ENCODE results near the gene HPD.
"Not testable (repeated sequence)": the region's sequence is repeated elsewhere in the genome, so short reads cannot be mapped to it uniquely, and the experiment has no call there.

The HPD gene

DNA sequence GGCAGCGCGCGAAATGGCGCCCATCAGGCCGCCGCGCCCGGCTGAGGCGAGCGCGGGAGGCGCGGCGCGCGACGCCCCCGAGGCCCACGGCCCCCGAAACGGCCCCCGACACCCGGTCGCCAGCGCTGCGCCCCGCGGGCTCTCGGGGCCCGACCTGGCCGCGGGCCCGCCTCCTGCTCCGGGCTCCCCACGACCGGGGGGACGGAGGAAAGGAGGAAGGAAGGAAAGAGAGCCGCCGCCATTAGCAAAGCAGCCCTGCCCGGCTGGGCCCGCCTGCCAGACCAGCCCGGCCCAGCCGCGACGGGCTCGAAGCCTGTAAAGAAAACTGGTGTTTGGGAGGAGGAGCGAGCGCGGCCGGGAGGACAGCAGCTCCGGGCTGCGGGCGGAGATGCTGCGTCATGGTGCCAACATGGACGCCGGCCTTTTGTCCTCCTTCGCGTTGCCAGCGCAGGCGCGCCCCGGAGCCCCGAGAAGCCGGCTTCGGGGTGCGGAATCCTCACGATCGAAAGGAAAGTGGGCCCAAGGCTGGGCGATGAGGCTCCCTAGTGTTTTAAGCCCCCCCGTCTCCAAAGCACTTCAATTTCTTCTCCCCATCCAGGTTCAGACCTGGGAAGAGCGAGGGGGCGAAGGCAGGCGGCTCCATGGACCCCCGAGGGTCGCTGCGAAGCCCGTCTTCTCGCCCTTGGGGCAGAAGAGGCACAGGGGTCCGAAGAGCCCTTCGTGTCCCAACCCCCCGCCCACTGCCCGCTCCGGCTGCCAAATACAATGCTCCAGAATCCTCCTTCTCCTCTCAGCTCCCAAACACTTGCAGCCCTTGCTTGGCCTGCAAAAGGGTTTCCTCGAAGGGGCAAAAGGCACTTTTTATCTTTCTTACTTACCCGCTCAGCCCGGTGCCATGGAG, 57.7 kb downstream of the HPD start:
- no peak for DNase-seq (ENCODE audit: extremely low read depth in 1 of 2, low read depth in 1 of 2)

DNA sequence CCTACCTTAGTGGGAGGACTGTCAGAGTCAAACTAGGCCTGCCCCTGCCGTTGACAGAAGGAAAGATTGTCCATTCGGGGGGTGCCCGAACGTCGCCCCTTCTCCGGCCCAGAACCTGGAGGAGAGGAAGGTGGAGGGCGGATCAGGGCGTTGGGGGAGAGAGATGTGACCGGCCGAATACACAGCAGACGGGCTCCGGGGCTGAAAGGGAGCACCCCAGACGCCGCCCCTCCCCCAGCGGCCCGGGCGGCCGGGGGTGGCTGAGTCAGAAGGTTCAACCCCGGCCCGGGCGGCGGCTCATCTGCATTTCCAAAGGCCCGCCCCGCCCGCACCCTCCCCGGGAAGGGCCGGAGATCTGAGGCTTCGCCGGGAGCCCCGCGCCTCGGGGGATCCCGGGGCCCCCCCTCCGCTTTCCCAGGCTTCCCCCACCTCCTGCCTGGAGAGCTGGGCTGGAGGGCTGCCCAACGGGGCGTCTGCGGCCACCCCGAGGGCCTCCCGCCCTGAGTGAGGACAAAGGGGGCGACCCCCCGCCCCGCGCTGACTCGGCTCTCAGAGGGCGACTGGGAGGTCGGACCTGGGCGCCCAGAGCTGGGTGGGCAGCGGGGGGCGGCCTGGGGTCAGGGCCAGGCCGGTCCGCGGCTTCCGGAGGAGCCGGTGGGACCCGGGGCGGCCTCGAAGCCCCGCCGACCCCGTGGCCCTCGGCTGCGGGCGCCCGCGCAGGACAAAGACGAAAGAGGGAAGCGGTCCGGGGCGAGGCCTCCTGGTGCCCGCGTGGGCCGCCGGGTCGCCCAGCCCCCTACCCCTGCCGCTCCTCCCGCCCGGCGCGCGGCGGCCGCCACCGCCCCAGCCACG, 58.6 kb downstream of the HPD start:
- peak; percentile 74 to 77 for DNase-seq (ENCODE audit: extremely low read depth in 1 of 2, low read depth in 1 of 2)

GRCh38 chr12:121799156-121799841, 59.4 kb downstream of the HPD start:
- no peak for DNase-seq (ENCODE audit: extremely low read depth in 1 of 2, low read depth in 1 of 2)

- no peak for DNase-seq (ENCODE audit: extremely low read depth in 1 of 2, low read depth in 1 of 2)
These were observed 59.9 kb downstream of the HPD start for GRCh38 chr12:121798787-121799155.

GRCh38 chr12:121797937-121798786, 60.5 kb downstream of the HPD start:
- DNase-seq (ENCODE audit: extremely low read depth in 1 of 2, low read depth in 1 of 2): no peak

DNA sequence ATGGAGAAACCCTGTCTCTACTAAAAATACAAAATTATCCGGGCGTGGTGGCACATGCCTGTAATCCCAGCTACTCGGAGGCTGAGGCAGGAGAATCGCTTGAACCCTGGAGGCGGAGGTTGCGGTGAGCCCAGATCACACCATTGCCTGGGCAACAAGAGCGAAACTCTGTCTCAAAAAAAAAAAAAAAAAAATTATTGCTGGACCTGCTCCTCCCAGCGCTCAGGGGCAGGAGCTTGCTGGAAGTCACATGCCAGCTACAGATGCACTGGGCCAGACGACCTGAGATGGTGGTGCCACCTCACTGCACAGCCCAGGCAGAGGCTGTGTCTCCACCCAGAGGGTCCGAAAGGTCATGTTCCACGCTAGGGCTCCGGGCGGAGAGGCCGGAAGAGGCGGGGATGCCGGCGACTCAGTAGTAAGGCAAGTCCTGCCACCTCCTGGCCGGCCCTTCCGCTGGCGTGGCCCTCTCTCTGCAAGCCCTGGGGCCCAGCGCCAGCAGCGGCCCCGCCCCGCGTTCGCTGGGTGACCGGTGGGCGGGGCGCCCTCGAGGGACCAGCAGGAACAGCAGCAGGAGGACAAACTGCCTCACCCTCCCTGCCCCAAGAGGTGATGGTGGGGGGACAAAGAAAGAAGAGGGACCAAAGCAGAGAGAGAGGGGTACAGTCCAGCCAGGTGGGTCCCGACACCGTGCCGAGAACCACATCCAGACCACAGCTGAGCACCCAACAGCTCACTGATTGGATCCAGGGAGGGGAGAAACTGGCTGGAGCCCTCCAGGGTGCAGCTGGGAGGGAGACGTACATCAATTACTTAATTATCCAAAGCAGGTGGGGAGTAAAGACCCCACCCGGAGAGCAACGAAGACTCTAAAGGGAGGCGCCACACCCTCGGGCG, 61.6 kb downstream of the HPD start:
- DNase-seq (ENCODE audit: extremely low read depth in 1 of 2, low read depth in 1 of 2): no peak

GRCh38 chr12:121795034-121795968, 63.4 kb downstream of the HPD start:
- DNase-seq (ENCODE audit: extremely low read depth in 1 of 2, low read depth in 1 of 2): no peak

DNA sequence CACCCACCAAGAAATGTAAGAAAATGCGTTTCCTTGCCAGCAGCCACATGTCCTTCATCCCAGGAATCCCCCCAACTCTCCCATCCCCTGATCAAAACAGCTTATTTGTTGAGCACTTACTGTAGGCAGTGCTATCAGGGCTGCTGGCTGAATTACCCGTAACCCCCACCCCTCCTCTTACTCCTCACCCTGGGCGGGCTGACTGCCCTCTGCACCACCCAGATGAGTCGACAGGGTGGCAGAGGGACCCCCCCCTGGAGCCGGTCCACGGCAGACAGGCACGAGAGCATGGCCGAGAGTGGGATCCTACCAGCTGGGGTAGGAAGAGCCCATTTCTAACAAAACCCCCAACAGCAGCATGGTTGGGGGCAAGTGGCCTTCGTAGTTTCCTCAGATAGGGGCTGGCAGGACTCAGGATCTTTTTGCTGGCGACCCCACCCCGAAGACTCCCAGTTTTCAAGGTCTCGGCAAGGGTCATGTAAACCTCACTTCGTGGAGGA, 64.1 kb downstream of the HPD start:
- no peak for DNase-seq (ENCODE audit: extremely low read depth in 1 of 2, low read depth in 1 of 2)

DNA sequence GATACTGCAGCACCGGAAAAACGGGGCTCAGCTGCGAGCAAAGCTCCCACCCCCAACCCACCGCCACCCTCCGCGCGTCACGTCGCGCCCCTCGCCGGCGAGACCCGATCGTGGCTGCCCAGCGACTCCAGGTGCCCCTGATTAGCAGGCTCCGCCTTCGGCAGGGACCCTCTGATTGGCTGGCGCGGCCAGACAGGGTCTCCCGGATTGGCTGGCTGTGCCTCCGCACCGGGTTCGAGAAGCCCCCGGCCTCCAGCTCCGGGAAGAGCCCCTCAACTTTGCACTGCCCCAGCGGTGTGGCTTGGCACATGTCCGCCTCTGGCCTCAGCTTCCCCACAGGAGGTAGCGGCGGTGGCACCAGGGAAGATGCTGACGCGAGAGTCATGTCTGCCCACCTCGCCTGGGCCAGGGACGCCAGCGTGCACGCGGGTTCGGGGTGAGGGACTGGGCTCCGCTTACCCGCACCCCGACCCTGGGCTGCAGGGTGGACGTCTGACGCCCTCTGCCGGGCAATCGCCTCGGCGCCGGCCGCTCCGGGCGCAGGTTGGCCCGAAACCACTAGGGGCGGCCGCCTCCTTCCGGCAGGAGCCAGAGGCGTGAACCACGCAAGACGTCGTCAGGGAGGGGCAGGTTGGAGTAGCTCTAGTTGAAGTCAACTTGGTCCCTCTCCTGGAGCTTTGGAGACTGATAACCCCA, 64.7 kb downstream of the HPD start:
- peak; percentile 88 to 93 for DNase-seq (ENCODE audit: extremely low read depth in 1 of 2, low read depth in 1 of 2)

DNA sequence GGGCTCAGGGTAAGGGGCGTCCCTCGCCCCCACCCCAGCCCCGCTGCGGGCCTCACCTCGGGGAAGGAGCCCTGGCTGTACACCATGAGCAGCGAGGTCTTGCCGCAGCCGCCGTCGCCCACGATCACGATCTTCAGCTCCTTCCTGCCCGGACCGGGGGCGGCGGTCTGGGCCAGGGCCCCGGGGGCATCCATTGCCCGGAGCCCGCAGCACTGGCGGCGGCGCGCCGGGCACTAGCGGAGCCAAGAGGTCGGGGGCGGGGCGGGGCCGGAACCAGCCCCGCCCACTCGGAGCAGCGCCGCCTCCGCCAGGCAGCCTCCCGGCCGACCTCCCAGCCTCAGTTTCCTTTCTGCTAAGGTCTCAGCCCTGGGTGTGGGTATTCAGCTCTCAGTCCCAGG, 65.2 kb downstream of the HPD start, which contains the start of gene RHOF:
RHOF (minus strand) TSS at position 249 of the 398 bp plus-strand sequence; CDS start at position 194, 55 bp downstream.
- no peak for DNase-seq (ENCODE audit: extremely low read depth in 1 of 2, low read depth in 1 of 2)

DNA sequence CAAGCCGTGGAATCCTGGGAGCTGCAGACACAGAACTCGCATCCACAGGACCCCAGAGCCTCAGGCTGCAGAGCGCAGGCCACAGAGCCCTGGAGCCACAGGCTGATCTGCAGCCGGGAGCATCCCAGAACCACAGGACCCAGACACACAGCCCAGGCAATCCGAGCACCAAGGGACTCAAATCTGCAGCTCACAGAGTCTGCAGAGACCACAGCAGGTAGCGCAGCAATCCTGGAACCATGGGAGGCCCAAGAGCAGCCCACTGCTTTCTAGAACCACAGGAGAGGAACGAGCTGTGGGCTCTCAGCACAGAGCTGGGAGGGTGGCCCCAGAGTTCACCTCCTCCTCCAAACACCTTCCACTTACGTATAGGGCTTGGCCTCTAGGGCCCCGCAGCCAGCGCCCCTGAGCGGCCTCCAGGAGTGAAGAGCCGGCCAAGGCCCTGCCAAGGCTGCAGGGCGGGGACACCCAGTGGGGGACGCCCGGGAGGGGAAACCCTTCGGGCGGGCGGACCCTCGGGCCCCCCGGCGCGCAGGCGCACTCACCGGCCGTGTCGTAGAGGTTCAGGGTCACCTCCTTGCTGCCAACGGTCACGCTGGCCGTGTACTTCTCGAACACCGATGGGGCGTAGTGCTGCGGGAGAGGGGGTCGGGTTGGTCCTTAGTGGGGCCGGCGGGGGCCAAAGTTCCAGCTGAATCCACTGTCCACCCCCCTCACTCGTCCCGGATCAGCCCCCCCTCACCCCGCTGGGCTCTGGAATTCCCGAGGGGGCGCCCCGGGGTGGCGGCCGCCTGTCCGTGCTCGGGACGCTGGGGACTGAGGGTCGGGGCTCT, 65.8 kb downstream of the HPD start:
- no peak for DNase-seq (ENCODE audit: extremely low read depth in 1 of 2, low read depth in 1 of 2)

DNA sequence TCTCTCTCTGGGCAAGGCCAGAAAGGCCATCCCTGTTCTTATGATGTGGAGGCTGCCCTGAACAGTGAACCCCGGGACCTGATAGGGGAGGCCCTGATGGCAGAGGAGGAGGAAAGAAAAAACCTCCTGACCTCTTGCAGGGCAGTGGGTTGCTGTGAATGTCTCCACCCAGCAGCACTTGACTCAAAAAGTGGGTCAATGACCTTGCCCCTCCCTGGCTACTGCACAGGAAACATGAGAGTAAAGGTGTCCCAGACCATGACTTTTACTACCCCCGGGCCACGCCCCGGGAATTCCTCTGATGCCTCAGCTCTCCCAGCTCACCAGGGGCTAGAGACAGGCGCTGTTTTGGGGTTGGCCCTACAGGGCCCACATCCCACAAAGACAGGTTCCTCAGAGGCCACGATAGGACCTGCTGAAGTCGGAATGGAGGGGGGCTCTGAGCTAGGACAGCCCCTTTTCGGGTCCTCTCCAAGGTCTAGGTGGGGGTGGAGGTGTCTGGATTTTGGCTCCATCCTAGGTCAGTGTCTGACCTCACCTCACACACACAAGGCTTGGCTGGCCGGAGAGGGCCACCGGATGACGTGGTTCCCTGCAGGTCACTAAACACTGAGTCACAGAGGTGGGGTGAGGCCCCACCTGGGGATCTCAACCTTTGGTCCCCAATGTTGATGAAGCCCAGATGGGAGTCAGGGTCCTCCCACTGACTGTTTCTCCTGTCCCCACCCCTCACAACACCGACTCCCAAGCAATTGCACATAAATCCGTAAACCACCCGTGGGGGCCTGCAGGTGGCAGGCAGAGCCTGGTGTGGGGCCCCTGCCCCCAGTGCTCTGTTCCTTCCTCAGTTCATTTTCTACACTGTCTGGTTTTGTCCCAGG, 66.7 kb downstream of the HPD start:
- DNase-seq (ENCODE audit: extremely low read depth in 1 of 2, low read depth in 1 of 2): no peak

DNA sequence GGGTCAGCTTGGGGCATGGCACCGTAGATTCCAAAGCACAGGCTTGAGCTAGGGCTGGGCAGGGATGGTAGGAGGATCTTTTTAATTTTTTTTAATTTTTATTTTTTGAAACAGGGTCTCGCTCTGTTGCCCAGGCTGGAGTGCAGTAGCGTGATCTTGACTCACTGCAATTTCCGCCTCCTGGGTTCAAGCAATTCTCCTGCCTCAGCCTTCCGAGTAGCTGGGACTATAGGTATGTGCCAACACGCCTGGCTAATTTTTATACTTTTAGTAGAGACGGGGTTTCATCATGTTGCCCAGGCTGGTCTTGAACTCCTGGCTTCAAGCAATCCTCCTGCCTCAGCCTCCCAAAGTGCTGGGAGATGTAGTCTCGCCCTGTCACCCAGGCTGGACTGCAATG, 67.9 kb downstream of the HPD start:
- not testable (repeated sequence) for DNase-seq (ENCODE audit: extremely low read depth in 1 of 2, low read depth in 1 of 2)

- DNase-seq (ENCODE audit: extremely low read depth in 1 of 2, low read depth in 1 of 2): peak; percentile 86 to 93
These were observed 68.6 kb downstream of the HPD start for GRCh38 chr12:121789800-121790728.
